ENCODE measurements around the gene JOSD2. TPM values are rescaled to one million over a fixed set of nuclear protein-coding genes. Genes with fewer than 3 reads are reported as not detected.

Gene JOSD2
- total RNA-seq, 2 donors from 2014 or later: 29.4 to 31.7 TPM

GRCh38 chr19:50500753-50501151 is 10.2 kb downstream of the JOSD2 start:
- no peak for DNase-seq (ENCODE audit: low spot score)
- intact Hi-C loops (cut with DNase I): no loop called here

GRCh38 chr19:50500060-50500752 is 10.8 kb downstream of the JOSD2 start:
- H3K9me3 ChIP-seq: no peaks in the 10 kb centered on the region
- H3K4me3 ChIP-seq: no peak overlapping the region
- DNase-seq (ENCODE audit: low spot score): no peak
- TF ChIP-seq POLR2A (IDR thresholded peaks at IDR 0.05): no peak
- TF ChIP-seq, protein P1, sequence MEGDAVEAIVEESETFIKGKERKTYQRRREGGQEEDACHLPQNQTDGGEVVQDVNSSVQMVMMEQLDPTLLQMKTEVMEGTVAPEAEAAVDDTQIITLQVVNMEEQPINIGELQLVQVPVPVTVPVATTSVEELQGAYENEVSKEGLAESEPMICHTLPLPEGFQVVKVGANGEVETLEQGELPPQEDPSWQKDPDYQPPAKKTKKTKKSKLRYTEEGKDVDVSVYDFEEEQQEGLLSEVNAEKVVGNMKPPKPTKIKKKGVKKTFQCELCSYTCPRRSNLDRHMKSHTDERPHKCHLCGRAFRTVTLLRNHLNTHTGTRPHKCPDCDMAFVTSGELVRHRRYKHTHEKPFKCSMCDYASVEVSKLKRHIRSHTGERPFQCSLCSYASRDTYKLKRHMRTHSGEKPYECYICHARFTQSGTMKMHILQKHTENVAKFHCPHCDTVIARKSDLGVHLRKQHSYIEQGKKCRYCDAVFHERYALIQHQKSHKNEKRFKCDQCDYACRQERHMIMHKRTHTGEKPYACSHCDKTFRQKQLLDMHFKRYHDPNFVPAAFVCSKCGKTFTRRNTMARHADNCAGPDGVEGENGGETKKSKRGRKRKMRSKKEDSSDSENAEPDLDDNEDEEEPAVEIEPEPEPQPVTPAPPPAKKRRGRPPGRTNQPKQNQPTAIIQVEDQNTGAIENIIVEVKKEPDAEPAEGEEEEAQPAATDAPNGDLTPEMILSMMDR (IDR thresholded peaks at IDR 0.05): no peak
- no peak for TF ChIP-seq POLR2AphosphoS5 (IDR thresholded peaks at IDR 0.05)
- no peaks in the 10 kb centered on the region for H3K27me3 ChIP-seq (replicated peaks; ENCODE audit: insufficient read depth)
- intact Hi-C loops (cut with DNase I): no loop called here
- 45% methylated on average over 25 of the region's 27 CpGs for WGBS
- H3K4me1 ChIP-seq (replicated peaks): no peaks in the 10 kb centered on the region
- H3K27ac ChIP-seq: no peak overlapping the region
- H3K36me3 ChIP-seq: no peaks in the 10 kb centered on the region

More at GRCh38 chr19:50500753-50501151, 10.2 kb downstream of the JOSD2 start:
- H3K4me3 ChIP-seq: no peak overlapping the region
- H3K27me3 ChIP-seq (replicated peaks; ENCODE audit: insufficient read depth): no peaks in the 10 kb centered on the region
- no peaks in the 10 kb centered on the region for H3K9me3 ChIP-seq
- TF ChIP-seq, protein P1 (IDR thresholded peaks at IDR 0.05): no peak
- TF ChIP-seq POLR2A (IDR thresholded peaks at IDR 0.05) (no peak), POLR2AphosphoS5 (IDR thresholded peaks at IDR 0.05) (no peak)
- no peaks in the 10 kb centered on the region for H3K4me1 ChIP-seq (replicated peaks)
- no peak overlapping the region for H3K27ac ChIP-seq
- WGBS: 61% methylated on average over 9 of the region's 10 CpGs
- no peaks in the 10 kb centered on the region for H3K36me3 ChIP-seq

- no peak for DNase-seq (ENCODE audit: low spot score)
- Histone ChIP-seq H3K27me3 (replicated peaks; ENCODE audit: insufficient read depth) (no peaks in the 10 kb centered on the region), H3K27ac (no peak overlapping the region), H3K36me3 (no peaks in the 10 kb centered on the region), H3K9me3 (no peaks in the 10 kb centered on the region), H3K4me1 (replicated peaks) (no peaks in the 10 kb centered on the region), H3K4me3 (no peak overlapping the region)
- WGBS: 81% methylated on average over 11 of the region's 11 CpGs
- intact Hi-C loops (cut with DNase I): no loop called here
- TF ChIP-seq POLR2AphosphoS5 (IDR thresholded peaks at IDR 0.05): no peak
- TF ChIP-seq, protein P1 (IDR thresholded peaks at IDR 0.05): no peak
- no peak for TF ChIP-seq POLR2A (IDR thresholded peaks at IDR 0.05)
Measured at GRCh38 chr19:50498219-50499056, 12.6 kb downstream of the JOSD2 start.

GRCh38 chr19:50497022-50497405 is 14.0 kb downstream of the JOSD2 start:
- H3K36me3 ChIP-seq: no peaks in the 10 kb centered on the region
- no peaks in the 10 kb centered on the region for H3K9me3 ChIP-seq
- TF ChIP-seq POLR2A (IDR thresholded peaks at IDR 0.05): no peak
- no peak for TF ChIP-seq POLR2AphosphoS5 (IDR thresholded peaks at IDR 0.05)
- TF ChIP-seq, protein P1 (IDR thresholded peaks at IDR 0.05): no peak
- whole genome bisulfite sequencing: 73% methylated on average over 8 of the region's 8 CpGs
- intact Hi-C loops (cut with DNase I): no loop called here
- no peak overlapping the region for H3K27ac ChIP-seq
- DNase-seq (ENCODE audit: low spot score): no peak
- no peak overlapping the region for H3K4me3 ChIP-seq
- no peaks in the 10 kb centered on the region for H3K4me1 ChIP-seq (replicated peaks)
- no peaks in the 10 kb centered on the region for H3K27me3 ChIP-seq (replicated peaks; ENCODE audit: insufficient read depth)
